ENCODE results near the gene RARA.

- TF ChIP-seq CTCF (IDR thresholded peaks at IDR 0.05) (no peak), POLR2AphosphoS5 (IDR thresholded peaks at IDR 0.05) (no peak), POLR2A (IDR thresholded peaks at IDR 0.05) (no peak), EP300 (IDR thresholded peaks at IDR 0.05) (no peak)
Measured at GRCh38 chr17:40315678-40316570, 6.9 kb downstream of the RARA start.

All from gastroesophageal sphincter (tissue), 3 donors.